K562 (cell line): Measurements from ENCODE around the gene ZNF362. TPM values are rescaled to one million over a fixed set of nuclear protein-coding genes. Genes with fewer than 3 reads are reported as not detected.

Experiments used
- BCL6 ChIP-seq: fragments of 250-450 bp; sonication (Bioruptor Pico); IDR thresholded peaks from 2 replicates; pipeline ENCODE4 v1.4.0; 2020
- GTF2A2 ChIP-seq: IDR thresholded peaks from 2 replicates; pipeline ENCODE4 v1.6.1; 2016; ENCODE audit warnings: mild to moderate bottlenecking, missing genetic modification characterization, missing compliant biosample characterization
- HDAC3 ChIP-seq: fragments of 450-650 bp; IDR thresholded peaks from 2 replicates; pipeline ENCODE4 v1.6.1; 2018; ENCODE audit warnings: borderline replicate concordance, mild to moderate bottlenecking, moderate library complexity; ENCODE audit not compliant: partially characterized antibody
- HNRNPUL1 ChIP-seq: fragments of 200-400 bp; formaldehyde crosslinking; IDR thresholded peaks from 2 replicates; pipeline ENCODE4 v1.6.1; 2017; ENCODE audit warnings: low read length
- NCOA2 ChIP-seq, 2 experiments: fragments of 450-650 bp; IDR thresholded peaks; 2 replicates each; pipeline ENCODE4 v1.6.1; 2018; ENCODE audit warnings: mild to moderate bottlenecking in 2 of 2, moderate library complexity in 1 of 2; ENCODE audit not compliant: partially characterized antibody in 2 of 2
- NEUROD1 ChIP-seq: fragments of 150-350 bp; IDR thresholded peaks from 2 replicates; pipeline ENCODE4 v1.6.1; 2014; ENCODE audit warnings: borderline replicate concordance, low read length, low read depth; ENCODE audit not compliant: partially characterized antibody
- RBM17 ChIP-seq: fragments of 200-400 bp; formaldehyde crosslinking; IDR thresholded peaks from 2 replicates; pipeline ENCODE4 v1.6.1; 2017; ENCODE audit warnings: low read depth, mild to moderate bottlenecking, low read length, borderline replicate concordance
- TAF7 ChIP-seq: fragments of 450-650 bp; IDR thresholded peaks from 2 replicates; pipeline ENCODE4 v1.6.1; 2016; ENCODE audit warnings: missing genetic modification characterization, missing compliant biosample characterization
- ZNF224 ChIP-seq: sonication (generic); formaldehyde crosslinking; IDR thresholded peaks from 2 replicates; pipeline ENCODE4 v1.8.0; 2022; ENCODE audit warnings: mild to moderate bottlenecking, missing genetic modification reagents
- polyA plus RNA-seq, 8 experiments: library from polyadenylated mRNA; depleted of rRNA in 4 of 8; stranded (reverse) in 5 of 8; unstranded in 3 of 8; fragments of >200 nt; fragmentation: Nextera tagmentation in 2 of 8; fragmentation: Illumina TruSeq in 1 of 8; extraction: Ambion mirVana in 2 of 8; extraction: Trizol in 1 of 8; gene quantifications; 2 replicates each; pipeline versions ENCODE4 v1.2.1 to v1.2.3, GENCODE V29; 2011 to 2014; ENCODE audit warnings: inconsistent platforms in 1 of 8, missing spikeins in 1 of 8
- total RNA-seq, 7 experiments: library from RNA; depleted of rRNA in 6 of 7; stranded (reverse); fragments of >200 nt in 6 of 7; fragmentation: Illumina TruSeq in 2 of 7; extraction: Trizol in 2 of 7; gene quantifications; 2 replicates each; pipeline versions ENCODE4 v1.2.1 to v1.2.3, GENCODE V29; 2011 to 2021; ENCODE audit warnings: low replicate concordance in 1 of 7
- TF ChIP-seq, protein P1 (sequence below), 3 experiments: IDR thresholded peaks in 2 of 3; conservative IDR thresholded peaks in 1 of 3; 2 replicates each; pipeline ENCODE4 v1.5.1; 2011 to 2012; ENCODE audit warnings: low read length in 3 of 3, mild to moderate bottlenecking in 3 of 3, control low read depth in 2 of 3, improper control_type of control experiment in 1 of 3, inconsistent platforms in 1 of 3, low read depth in 1 of 3, mixed read lengths in 1 of 3, moderate library complexity in 1 of 3; ENCODE audit not compliant: insufficient read depth in 2 of 3
- TF ChIP-seq, protein P2 (sequence below): sonication (generic); formaldehyde crosslinking; IDR thresholded peaks from 2 replicates; pipeline ENCODE4 v1.8.1; 2023; ENCODE audit warnings: mild to moderate bottlenecking, missing genetic modification reagents

ZNF362 gene
- total and polyA plus RNA-seq, 9 of the 15 experiments (the other 6 are each of a cell fraction or from before 2014, with no cell fraction given) = 0.01 to 1.1 (median 0.35) TPM; not detected in 1

GRCh38 chr1:33349778-33350610 lies 93.7 kb downstream of the ZNF362 start (continued):
- TF ChIP-seq, protein P1, sequence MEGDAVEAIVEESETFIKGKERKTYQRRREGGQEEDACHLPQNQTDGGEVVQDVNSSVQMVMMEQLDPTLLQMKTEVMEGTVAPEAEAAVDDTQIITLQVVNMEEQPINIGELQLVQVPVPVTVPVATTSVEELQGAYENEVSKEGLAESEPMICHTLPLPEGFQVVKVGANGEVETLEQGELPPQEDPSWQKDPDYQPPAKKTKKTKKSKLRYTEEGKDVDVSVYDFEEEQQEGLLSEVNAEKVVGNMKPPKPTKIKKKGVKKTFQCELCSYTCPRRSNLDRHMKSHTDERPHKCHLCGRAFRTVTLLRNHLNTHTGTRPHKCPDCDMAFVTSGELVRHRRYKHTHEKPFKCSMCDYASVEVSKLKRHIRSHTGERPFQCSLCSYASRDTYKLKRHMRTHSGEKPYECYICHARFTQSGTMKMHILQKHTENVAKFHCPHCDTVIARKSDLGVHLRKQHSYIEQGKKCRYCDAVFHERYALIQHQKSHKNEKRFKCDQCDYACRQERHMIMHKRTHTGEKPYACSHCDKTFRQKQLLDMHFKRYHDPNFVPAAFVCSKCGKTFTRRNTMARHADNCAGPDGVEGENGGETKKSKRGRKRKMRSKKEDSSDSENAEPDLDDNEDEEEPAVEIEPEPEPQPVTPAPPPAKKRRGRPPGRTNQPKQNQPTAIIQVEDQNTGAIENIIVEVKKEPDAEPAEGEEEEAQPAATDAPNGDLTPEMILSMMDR (IDR thresholded peaks at IDR 0.05 in 2 of 3, conservative IDR thresholded peaks at IDR 0.05 in 1 of 3; ENCODE audit: insufficient read depth in 2 of 3, low read depth in 1 of 3, low read length in 3 of 3) = no peak
- TF ChIP-seq RBM17 = no peak
- TF ChIP-seq TAF7 = no peak
- TF ChIP-seq HDAC3 = no peak
- no peak for TF ChIP-seq BCL6 (CRISPR knock-in tag)
- no peak for TF ChIP-seq ZNF224 (CRISPR knock-in tag)
- TF ChIP-seq HNRNPUL1 = no peak
- no peak for TF ChIP-seq GTF2A2 (tag)
- TF ChIP-seq, protein P2, sequence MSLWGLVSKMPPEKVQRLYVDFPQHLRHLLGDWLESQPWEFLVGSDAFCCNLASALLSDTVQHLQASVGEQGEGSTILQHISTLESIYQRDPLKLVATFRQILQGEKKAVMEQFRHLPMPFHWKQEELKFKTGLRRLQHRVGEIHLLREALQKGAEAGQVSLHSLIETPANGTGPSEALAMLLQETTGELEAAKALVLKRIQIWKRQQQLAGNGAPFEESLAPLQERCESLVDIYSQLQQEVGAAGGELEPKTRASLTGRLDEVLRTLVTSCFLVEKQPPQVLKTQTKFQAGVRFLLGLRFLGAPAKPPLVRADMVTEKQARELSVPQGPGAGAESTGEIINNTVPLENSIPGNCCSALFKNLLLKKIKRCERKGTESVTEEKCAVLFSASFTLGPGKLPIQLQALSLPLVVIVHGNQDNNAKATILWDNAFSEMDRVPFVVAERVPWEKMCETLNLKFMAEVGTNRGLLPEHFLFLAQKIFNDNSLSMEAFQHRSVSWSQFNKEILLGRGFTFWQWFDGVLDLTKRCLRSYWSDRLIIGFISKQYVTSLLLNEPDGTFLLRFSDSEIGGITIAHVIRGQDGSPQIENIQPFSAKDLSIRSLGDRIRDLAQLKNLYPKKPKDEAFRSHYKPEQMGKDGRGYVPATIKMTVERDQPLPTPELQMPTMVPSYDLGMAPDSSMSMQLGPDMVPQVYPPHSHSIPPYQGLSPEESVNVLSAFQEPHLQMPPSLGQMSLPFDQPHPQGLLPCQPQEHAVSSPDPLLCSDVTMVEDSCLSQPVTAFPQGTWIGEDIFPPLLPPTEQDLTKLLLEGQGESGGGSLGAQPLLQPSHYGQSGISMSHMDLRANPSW = no peak
- TF ChIP-seq NEUROD1 = peak; percentile 40
- no peak for TF ChIP-seq NCOA2 (IDR thresholded peaks at IDR 0.05; ENCODE audit: partially characterized antibody in 2 of 2)
